IMR-90 (cell line): ENCODE results near the gene GPC5.

Experiments
- CEBPB ChIP-seq: IDR thresholded peaks from 2 replicates; pipeline ENCODE4 v1.6.1; 2012; ENCODE audit warnings: low read depth, low read length, improper control_type of control experiment
- POLR2A ChIP-seq: IDR thresholded peaks from 2 replicates; pipeline ENCODE4 v1.6.1; 2012; ENCODE audit warnings: mild to moderate bottlenecking, low read depth, low read length
- RAD21 ChIP-seq: IDR thresholded peaks from 2 replicates; pipeline ENCODE4 v1.6.1; 2012; ENCODE audit warnings: low read length, improper control_type of control experiment
- TF ChIP-seq, protein P1 (sequence below): fragments of 150-350 bp; IDR thresholded peaks from 2 replicates; pipeline ENCODE4 v1.6.1; 2016; ENCODE audit warnings: low read depth, mild to moderate bottlenecking, low read length, moderate library complexity, borderline replicate concordance
- TF ChIP-seq, protein P2 (sequence below): conservative IDR thresholded peaks from 2 replicates; pipeline ENCODE4 v1.5.1; 2012; ENCODE audit warnings: mild to moderate bottlenecking, low read depth, low read length, improper control_type of control experiment
- TF ChIP-seq, protein P3 (sequence below): fragments of 150-350 bp; IDR thresholded peaks from 2 replicates; pipeline ENCODE4 v1.6.1; 2017; ENCODE audit warnings: mild to moderate bottlenecking, antibody characterized with exemption, low read length, low read depth

GRCh38 chr13:91710733-91711132 lies 312.3 kb downstream of the GPC5 start:
- TF ChIP-seq, protein P1, sequence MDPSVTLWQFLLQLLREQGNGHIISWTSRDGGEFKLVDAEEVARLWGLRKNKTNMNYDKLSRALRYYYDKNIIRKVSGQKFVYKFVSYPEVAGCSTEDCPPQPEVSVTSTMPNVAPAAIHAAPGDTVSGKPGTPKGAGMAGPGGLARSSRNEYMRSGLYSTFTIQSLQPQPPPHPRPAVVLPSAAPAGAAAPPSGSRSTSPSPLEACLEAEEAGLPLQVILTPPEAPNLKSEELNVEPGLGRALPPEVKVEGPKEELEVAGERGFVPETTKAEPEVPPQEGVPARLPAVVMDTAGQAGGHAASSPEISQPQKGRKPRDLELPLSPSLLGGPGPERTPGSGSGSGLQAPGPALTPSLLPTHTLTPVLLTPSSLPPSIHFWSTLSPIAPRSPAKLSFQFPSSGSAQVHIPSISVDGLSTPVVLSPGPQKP, result no peak
- TF ChIP-seq RAD21 (no peak), POLR2A (no peak), CEBPB (no peak)
- TF ChIP-seq, protein P2, sequence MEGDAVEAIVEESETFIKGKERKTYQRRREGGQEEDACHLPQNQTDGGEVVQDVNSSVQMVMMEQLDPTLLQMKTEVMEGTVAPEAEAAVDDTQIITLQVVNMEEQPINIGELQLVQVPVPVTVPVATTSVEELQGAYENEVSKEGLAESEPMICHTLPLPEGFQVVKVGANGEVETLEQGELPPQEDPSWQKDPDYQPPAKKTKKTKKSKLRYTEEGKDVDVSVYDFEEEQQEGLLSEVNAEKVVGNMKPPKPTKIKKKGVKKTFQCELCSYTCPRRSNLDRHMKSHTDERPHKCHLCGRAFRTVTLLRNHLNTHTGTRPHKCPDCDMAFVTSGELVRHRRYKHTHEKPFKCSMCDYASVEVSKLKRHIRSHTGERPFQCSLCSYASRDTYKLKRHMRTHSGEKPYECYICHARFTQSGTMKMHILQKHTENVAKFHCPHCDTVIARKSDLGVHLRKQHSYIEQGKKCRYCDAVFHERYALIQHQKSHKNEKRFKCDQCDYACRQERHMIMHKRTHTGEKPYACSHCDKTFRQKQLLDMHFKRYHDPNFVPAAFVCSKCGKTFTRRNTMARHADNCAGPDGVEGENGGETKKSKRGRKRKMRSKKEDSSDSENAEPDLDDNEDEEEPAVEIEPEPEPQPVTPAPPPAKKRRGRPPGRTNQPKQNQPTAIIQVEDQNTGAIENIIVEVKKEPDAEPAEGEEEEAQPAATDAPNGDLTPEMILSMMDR, result no peak
- TF ChIP-seq, protein P3, sequence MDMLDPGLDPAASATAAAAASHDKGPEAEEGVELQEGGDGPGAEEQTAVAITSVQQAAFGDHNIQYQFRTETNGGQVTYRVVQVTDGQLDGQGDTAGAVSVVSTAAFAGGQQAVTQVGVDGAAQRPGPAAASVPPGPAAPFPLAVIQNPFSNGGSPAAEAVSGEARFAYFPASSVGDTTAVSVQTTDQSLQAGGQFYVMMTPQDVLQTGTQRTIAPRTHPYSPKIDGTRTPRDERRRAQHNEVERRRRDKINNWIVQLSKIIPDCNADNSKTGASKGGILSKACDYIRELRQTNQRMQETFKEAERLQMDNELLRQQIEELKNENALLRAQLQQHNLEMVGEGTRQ, result no peak
